Stomach (tissue), 4 donors: ENCODE measurements around the gene TMC2.
A peak's percentile ranks its signal among the peaks of the same experiment; 100 is the strongest.

Source experiments
- CTCF ChIP-seq, 7 experiments: fragments of 450-650 bp in 4 of 7; fragments of 200-600 bp in 3 of 7; sonication (generic) in 3 of 7; IDR thresholded peaks; one replicate each; pipeline ENCODE4 v1.5.1; 2016 to 2019; ENCODE audit warnings: antibody characterized with exemption in 7 of 7, control low read depth in 2 of 7, mild to moderate bottlenecking in 1 of 7
- POLR2A ChIP-seq, 4 donors: fragments of 450-650 bp; IDR thresholded peaks; one replicate each; pipeline ENCODE4 v1.6.1; 2016; ENCODE audit warnings: antibody characterized with exemption in 4 of 4, control low read depth in 2 of 4, mild to moderate bottlenecking in 1 of 4, moderate library complexity in 1 of 4
- POLR2AphosphoS5 ChIP-seq, 3 donors: sonication (generic); formaldehyde crosslinking; IDR thresholded peaks; one replicate each; pipeline ENCODE4 v1.6.1; 2016; ENCODE audit warnings: antibody characterized with exemption in 3 of 3

DNA sequence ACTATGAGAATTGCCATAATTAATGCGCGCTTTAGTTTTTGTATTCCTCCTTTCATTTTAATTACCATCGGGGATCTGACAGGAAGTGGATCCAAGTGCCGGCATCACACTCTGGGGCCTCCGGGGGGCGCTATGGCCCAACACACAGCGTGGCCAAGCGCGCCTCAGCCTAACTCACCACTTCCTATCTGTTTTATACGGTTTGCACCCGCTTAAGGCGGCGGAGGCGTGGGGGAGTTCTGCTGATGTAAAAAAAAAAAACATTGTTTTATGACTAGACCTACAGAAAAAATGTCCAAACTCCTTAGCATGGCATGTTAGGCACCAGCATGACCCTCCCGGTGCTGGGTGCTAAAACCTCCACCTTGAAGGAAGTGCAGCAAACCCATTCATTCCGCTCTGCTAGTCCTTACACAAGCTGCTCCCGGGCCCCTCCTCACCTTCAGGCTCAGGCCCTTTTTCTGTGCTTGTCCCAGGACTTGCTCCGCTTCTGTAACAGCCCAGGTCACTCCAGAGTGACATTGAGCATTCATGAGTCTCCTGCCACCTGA is 151.7 kb downstream of the TMC2 start:
- no peak for TF ChIP-seq POLR2AphosphoS5 (IDR thresholded peaks at IDR 0.05)
- peak in 5 of 7 experiments; percentile 16 to 53 (median 32) for TF ChIP-seq CTCF (IDR thresholded peaks at IDR 0.05)
- no peak for TF ChIP-seq POLR2A (IDR thresholded peaks at IDR 0.05)
